AG20443 (cell line): ENCODE data around the gene PRKACA.
A peak's percentile ranks its signal among the peaks of the same experiment; 100 is the strongest.
"Not testable (repeated sequence)": the region's sequence is repeated elsewhere in the genome, so short reads cannot be mapped to it uniquely, and the experiment has no call there.

Experiments
- DNase-seq: peaks from one replicate; pipeline ENCODE4 v3.0.0; 2012; ENCODE audit warnings: low spot score, mixed read lengths

PRKACA gene

GRCh38 chr19:14066134-14066533 lies 51.4 kb downstream of the PRKACA start:
- no peak for DNase-seq

- no peak for DNase-seq
Observed at GRCh38 chr19:14063105-14063504, 54.5 kb downstream of the PRKACA start.

- no peak for DNase-seq
Observed at GRCh38 chr19:14062558-14062855, 55.1 kb downstream of the PRKACA start.

- peak; percentile 4 for DNase-seq
Observed at GRCh38 chr19:14061751-14062557, 55.6 kb downstream of the PRKACA start, which contains the start of gene PALM3. TSS of gene PALM3 (minus strand) at chr19:14062076. CDS start at chr19:14061980, 96 bp downstream.

- no peak for DNase-seq
Observed at GRCh38 chr19:14061081-14061749, 56.3 kb downstream of the PRKACA start.

- no peak for DNase-seq
Observed at GRCh38 chr19:14059652-14060155, 57.9 kb downstream of the PRKACA start.

- peak; percentile 54 for DNase-seq
Observed at GRCh38 chr19:14059093-14059480, 58.5 kb downstream of the PRKACA start.

- DNase-seq = no peak
Observed at GRCh38 chr19:14058182-14059092, 59.1 kb downstream of the PRKACA start.

GRCh38 chr19:14056741-14057356 lies 60.7 kb downstream of the PRKACA start:
- DNase-seq = no peak

- no peak for DNase-seq
Observed at GRCh38 chr19:14056069-14056666, 61.4 kb downstream of the PRKACA start.

GRCh38 chr19:14055396-14055795 lies 62.2 kb downstream of the PRKACA start:
- DNase-seq = no peak

GRCh38 chr19:14054721-14055120 lies 62.8 kb downstream of the PRKACA start:
- DNase-seq = peak; percentile 4

GRCh38 chr19:14054099-14054498 lies 63.5 kb downstream of the PRKACA start:
- no peak for DNase-seq

- DNase-seq = peak; percentile 2
Observed at GRCh38 chr19:14053500-14053899, 64.1 kb downstream of the PRKACA start.

- DNase-seq = no peak
Observed at GRCh38 chr19:14053032-14053431, 64.5 kb downstream of the PRKACA start.

- DNase-seq = no peak
Observed at GRCh38 chr19:14052470-14052869, 65.1 kb downstream of the PRKACA start.

GRCh38 chr19:14051980-14052379 lies 65.6 kb downstream of the PRKACA start:
- DNase-seq = no peak

GRCh38 chr19:14050961-14051360 lies 66.6 kb downstream of the PRKACA start:
- not testable (repeated sequence) for DNase-seq

GRCh38 chr19:14050512-14050911 lies 67.0 kb downstream of the PRKACA start:
- no peak for DNase-seq

- DNase-seq = peak; percentile 70
Observed at GRCh38 chr19:14048443-14049153, 69.0 kb downstream of the PRKACA start.

GRCh38 chr19:14047866-14048265 lies 69.7 kb downstream of the PRKACA start:
- not testable (repeated sequence) for DNase-seq
